Liver (tissue), 9 donors: ENCODE data around the gene ERGIC3. TPM values are rescaled to one million over a fixed set of nuclear protein-coding genes. Genes with fewer than 3 reads are reported as not detected.

Experiments
- DNase-seq: peaks from one replicate; pipeline ENCODE4 v3.0.0-alpha.2; 2017; ENCODE audit warnings: low spot score
- H3K27ac ChIP-seq, 2 donors: one replicate each; pipeline ENCODE4 v1.7.0; 2013; ENCODE audit warnings: inconsistent platforms in 2 of 2, low read length in 2 of 2, control low read depth in 1 of 2, low read depth in 1 of 2, mild to moderate bottlenecking in 1 of 2
- H3K27me3 ChIP-seq, 4 donors: one replicate each; pipeline versions ENCODE4 v1.6.1 to v1.7.0; 2013; ENCODE audit warnings: low read length in 3 of 4, inconsistent platforms in 1 of 4, mild to moderate bottlenecking in 1 of 4, moderate library complexity in 1 of 4; ENCODE audit not compliant: control insufficient read depth in 4 of 4, insufficient read depth in 4 of 4
- H3K36me3 ChIP-seq, 4 donors: one replicate each; pipeline versions ENCODE4 v1.6.1 to v1.7.0; 2013; ENCODE audit warnings: low read length in 3 of 4, mild to moderate bottlenecking in 3 of 4, low read depth in 1 of 4, moderate library complexity in 1 of 4; ENCODE audit not compliant: control insufficient read depth in 4 of 4, insufficient read depth in 3 of 4
- H3K4me1 ChIP-seq, 4 donors: one replicate each; pipeline versions ENCODE4 v1.6.1 to v1.7.0; 2013; ENCODE audit warnings: low read length in 3 of 4, mild to moderate bottlenecking in 3 of 4, moderate library complexity in 1 of 4; ENCODE audit not compliant: control insufficient read depth in 4 of 4, insufficient read depth in 4 of 4
- H3K4me3 ChIP-seq, 3 donors: one replicate each; pipeline versions ENCODE4 v1.6.1 to v1.7.0; 2013; ENCODE audit warnings: low read length in 3 of 3, control low read depth in 1 of 3, low read depth in 1 of 3, mild to moderate bottlenecking in 1 of 3
- H3K9ac ChIP-seq, 2 donors: one replicate each; pipeline ENCODE4 v1.7.0; 2013; ENCODE audit warnings: low read length in 2 of 2, mild to moderate bottlenecking in 2 of 2, moderate library complexity in 2 of 2, control low read depth in 1 of 2, low read depth in 1 of 2
- H3K9me3 ChIP-seq, 4 donors: one replicate each; pipeline versions ENCODE4 v1.6.1 to v1.7.0; 2013; ENCODE audit warnings: low read length in 3 of 4; ENCODE audit not compliant: control insufficient read depth in 4 of 4
- EGR1 ChIP-seq, 2 donors: IDR thresholded peaks; 2 replicates each; pipeline ENCODE4 v1.6.1; 2016 to 2018; ENCODE audit warnings: antibody characterized with exemption in 2 of 2, low read depth in 2 of 2
- FOXA1 ChIP-seq: IDR thresholded peaks from 2 replicates; pipeline ENCODE4 v1.6.1; 2016; ENCODE audit warnings: antibody characterized with exemption
- FOXA2 ChIP-seq: IDR thresholded peaks from 2 replicates; pipeline ENCODE4 v1.6.1; 2016; ENCODE audit warnings: antibody characterized with exemption
- GABPA ChIP-seq, 2 donors: IDR thresholded peaks in 1 of 2; conservative IDR thresholded peaks in 1 of 2; 2 replicates each; pipeline ENCODE4 v1.6.1; 2016; ENCODE audit warnings: antibody characterized with exemption in 2 of 2, mild to moderate bottlenecking in 1 of 2, moderate library complexity in 1 of 2
- HNF4A ChIP-seq, 2 donors: conservative IDR thresholded peaks; 2 replicates each; pipeline ENCODE4 v1.6.1; 2016; ENCODE audit warnings: antibody characterized with exemption in 2 of 2, mild to moderate bottlenecking in 2 of 2
- HNF4G ChIP-seq: IDR thresholded peaks from 2 replicates; pipeline ENCODE4 v1.6.1; 2016; ENCODE audit warnings: antibody characterized with exemption
- JUND ChIP-seq, 2 donors: IDR thresholded peaks; 2 replicates each; pipeline ENCODE4 v1.6.1; 2016; ENCODE audit warnings: antibody characterized with exemption in 2 of 2
- NR2F2 ChIP-seq: IDR thresholded peaks from 2 replicates; pipeline ENCODE4 v1.6.1; 2016; ENCODE audit warnings: antibody characterized with exemption
- RAD21 ChIP-seq, 2 donors: IDR thresholded peaks; 2 replicates each; pipeline ENCODE4 v1.6.1; 2016; ENCODE audit warnings: antibody characterized with exemption in 2 of 2, mild to moderate bottlenecking in 2 of 2
- RXRA ChIP-seq, 2 donors: IDR thresholded peaks; 2 replicates each; pipeline ENCODE4 v1.6.1; 2017 to 2018; ENCODE audit warnings: antibody characterized with exemption in 2 of 2, mild to moderate bottlenecking in 1 of 2
- SP1 ChIP-seq: IDR thresholded peaks from 2 replicates; pipeline ENCODE4 v1.6.1; 2018; ENCODE audit warnings: antibody characterized with exemption, mild to moderate bottlenecking
- TAF1 ChIP-seq: conservative IDR thresholded peaks from 2 replicates; pipeline ENCODE4 v1.6.1; 2016; ENCODE audit warnings: antibody characterized with exemption, mild to moderate bottlenecking
- YY1 ChIP-seq: IDR thresholded peaks from 2 replicates; pipeline ENCODE4 v1.6.1; 2016; ENCODE audit warnings: antibody characterized with exemption, mild to moderate bottlenecking
- WGBS: extraction: QIAGEN DNeasy Blood & Tissue Kit; methylation state at CpG from one replicate; pipeline ENCODE4 v1.1.7; 2013; 5-methylcytosine and 5-hydroxymethylcytosine counted together
- polyA plus RNA-seq, 2 donors: library from polyadenylated mRNA; stranded (reverse) in 1 of 2; unstranded in 1 of 2; fragments of 200-250 nt in 1 of 2; fragments of >200 nt in 1 of 2; fragmentation: Nextera tagmentation in 1 of 2; extraction: Ambion mirVana in 1 of 2; gene quantifications; one replicate each; pipeline versions ENCODE4 v1.2.1 to v1.2.3, GENCODE V29; 2013 to 2015
- total RNA-seq, 2 donors: library from RNA; depleted of rRNA; stranded (reverse); fragments of >200 nt; gene quantifications; one replicate each; pipeline ENCODE4 v1.2.3, GENCODE V29; 2014
- TF ChIP-seq, protein P1 (sequence below): fragments of 150-350 bp; IDR thresholded peaks from 2 replicates; pipeline ENCODE4 v1.5.1; 2017; ENCODE audit warnings: improper control_type of control experiment, low read depth, low read length; ENCODE audit not compliant: missing input control
- TF ChIP-seq, protein P2 (sequence below): IDR thresholded peaks from 2 replicates; pipeline ENCODE4 v1.6.1; 2016; ENCODE audit warnings: antibody characterized with exemption
- TF ChIP-seq, protein P3 (sequence below): IDR thresholded peaks from 2 replicates; pipeline ENCODE4 v1.6.1; 2016; ENCODE audit warnings: antibody characterized with exemption, mild to moderate bottlenecking
- TF ChIP-seq, protein P4 (sequence below): IDR thresholded peaks from 2 replicates; pipeline ENCODE4 v1.6.1; 2016; ENCODE audit warnings: antibody characterized with exemption
- TF ChIP-seq, protein P5 (sequence below): IDR thresholded peaks from 2 replicates; pipeline ENCODE4 v1.6.1; 2016; ENCODE audit warnings: antibody characterized with exemption
- donor health status: healthy.
- donor health status: healthy.
- donor health status: healthy.
- donor health status: healthy.
- donor health status: healthy.

Gene ERGIC3
- total and polyA plus RNA-seq, 4 donors, result 110 to 167 (median 120) TPM

DNA sequence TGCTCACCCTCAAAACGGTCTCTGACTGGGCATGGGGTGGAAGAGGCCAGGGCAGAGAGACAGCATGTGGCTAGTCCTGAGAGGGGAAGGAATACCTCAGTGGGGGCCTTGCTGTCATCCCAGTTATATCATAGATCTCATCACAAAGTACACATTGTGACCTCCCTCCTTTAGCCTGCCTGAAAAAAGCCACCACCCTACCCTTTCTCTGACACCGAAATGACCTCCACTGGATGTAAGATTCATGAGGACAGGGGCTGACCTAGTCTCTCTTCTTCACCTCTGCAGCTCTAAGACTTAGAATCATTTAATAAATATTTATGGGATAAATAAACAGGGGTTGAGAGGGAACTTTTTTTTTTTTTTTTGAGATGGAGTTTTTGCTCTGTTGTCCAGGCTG, 12.3 kb upstream of the ERGIC3 start, which contains the start of gene C20orf173:
Gene C20orf173, minus strand, starts transcription at position 101 of the 400 bp plus-strand sequence. CDS start 279 bp downstream, outside the sequence.
- no peaks in the 10 kb centered on the region for H3K4me1 ChIP-seq
- no peaks in the 10 kb centered on the region for H3K27me3 ChIP-seq
- WGBS, result 91% methylated on average over 2 of the region's 2 CpGs
- no peaks in the 10 kb centered on the region for H3K9me3 ChIP-seq
- H3K9ac ChIP-seq, result no peak within 1 kb of the TSS
- no peaks in the 10 kb centered on the region for H3K36me3 ChIP-seq
- DNase-seq, result no peak
- no peak within 1 kb of the TSS for H3K4me3 ChIP-seq
- H3K27ac ChIP-seq, result no peak within 1 kb of the TSS
- no peak for TF ChIP-seq RXRA (IDR thresholded peaks at IDR 0.05)
- TF ChIP-seq YY1, result no peak
- no peak for TF ChIP-seq RAD21 (IDR thresholded peaks at IDR 0.05)
- TF ChIP-seq, protein P1, sequence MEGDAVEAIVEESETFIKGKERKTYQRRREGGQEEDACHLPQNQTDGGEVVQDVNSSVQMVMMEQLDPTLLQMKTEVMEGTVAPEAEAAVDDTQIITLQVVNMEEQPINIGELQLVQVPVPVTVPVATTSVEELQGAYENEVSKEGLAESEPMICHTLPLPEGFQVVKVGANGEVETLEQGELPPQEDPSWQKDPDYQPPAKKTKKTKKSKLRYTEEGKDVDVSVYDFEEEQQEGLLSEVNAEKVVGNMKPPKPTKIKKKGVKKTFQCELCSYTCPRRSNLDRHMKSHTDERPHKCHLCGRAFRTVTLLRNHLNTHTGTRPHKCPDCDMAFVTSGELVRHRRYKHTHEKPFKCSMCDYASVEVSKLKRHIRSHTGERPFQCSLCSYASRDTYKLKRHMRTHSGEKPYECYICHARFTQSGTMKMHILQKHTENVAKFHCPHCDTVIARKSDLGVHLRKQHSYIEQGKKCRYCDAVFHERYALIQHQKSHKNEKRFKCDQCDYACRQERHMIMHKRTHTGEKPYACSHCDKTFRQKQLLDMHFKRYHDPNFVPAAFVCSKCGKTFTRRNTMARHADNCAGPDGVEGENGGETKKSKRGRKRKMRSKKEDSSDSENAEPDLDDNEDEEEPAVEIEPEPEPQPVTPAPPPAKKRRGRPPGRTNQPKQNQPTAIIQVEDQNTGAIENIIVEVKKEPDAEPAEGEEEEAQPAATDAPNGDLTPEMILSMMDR, result no peak
- no peak for TF ChIP-seq FOXA1
- TF ChIP-seq, protein P2, sequence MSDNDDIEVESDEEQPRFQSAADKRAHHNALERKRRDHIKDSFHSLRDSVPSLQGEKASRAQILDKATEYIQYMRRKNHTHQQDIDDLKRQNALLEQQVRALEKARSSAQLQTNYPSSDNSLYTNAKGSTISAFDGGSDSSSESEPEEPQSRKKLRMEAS, result no peak
- TF ChIP-seq, protein P3, sequence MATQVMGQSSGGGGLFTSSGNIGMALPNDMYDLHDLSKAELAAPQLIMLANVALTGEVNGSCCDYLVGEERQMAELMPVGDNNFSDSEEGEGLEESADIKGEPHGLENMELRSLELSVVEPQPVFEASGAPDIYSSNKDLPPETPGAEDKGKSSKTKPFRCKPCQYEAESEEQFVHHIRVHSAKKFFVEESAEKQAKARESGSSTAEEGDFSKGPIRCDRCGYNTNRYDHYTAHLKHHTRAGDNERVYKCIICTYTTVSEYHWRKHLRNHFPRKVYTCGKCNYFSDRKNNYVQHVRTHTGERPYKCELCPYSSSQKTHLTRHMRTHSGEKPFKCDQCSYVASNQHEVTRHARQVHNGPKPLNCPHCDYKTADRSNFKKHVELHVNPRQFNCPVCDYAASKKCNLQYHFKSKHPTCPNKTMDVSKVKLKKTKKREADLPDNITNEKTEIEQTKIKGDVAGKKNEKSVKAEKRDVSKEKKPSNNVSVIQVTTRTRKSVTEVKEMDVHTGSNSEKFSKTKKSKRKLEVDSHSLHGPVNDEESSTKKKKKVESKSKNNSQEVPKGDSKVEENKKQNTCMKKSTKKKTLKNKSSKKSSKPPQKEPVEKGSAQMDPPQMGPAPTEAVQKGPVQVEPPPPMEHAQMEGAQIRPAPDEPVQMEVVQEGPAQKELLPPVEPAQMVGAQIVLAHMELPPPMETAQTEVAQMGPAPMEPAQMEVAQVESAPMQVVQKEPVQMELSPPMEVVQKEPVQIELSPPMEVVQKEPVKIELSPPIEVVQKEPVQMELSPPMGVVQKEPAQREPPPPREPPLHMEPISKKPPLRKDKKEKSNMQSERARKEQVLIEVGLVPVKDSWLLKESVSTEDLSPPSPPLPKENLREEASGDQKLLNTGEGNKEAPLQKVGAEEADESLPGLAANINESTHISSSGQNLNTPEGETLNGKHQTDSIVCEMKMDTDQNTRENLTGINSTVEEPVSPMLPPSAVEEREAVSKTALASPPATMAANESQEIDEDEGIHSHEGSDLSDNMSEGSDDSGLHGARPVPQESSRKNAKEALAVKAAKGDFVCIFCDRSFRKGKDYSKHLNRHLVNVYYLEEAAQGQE, result no peak
- no peak for TF ChIP-seq SP1
- TF ChIP-seq GABPA (IDR thresholded peaks at IDR 0.05 in 1 of 2, conservative IDR thresholded peaks at IDR 0.05 in 1 of 2), result no peak
- TF ChIP-seq HNF4G, result no peak
- no peak for TF ChIP-seq JUND (IDR thresholded peaks at IDR 0.05)
- TF ChIP-seq, protein P4, sequence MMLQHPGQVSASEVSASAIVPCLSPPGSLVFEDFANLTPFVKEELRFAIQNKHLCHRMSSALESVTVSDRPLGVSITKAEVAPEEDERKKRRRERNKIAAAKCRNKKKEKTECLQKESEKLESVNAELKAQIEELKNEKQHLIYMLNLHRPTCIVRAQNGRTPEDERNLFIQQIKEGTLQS, result no peak
- TF ChIP-seq HNF4A (conservative IDR thresholded peaks at IDR 0.05), result no peak
- TF ChIP-seq, protein P5, sequence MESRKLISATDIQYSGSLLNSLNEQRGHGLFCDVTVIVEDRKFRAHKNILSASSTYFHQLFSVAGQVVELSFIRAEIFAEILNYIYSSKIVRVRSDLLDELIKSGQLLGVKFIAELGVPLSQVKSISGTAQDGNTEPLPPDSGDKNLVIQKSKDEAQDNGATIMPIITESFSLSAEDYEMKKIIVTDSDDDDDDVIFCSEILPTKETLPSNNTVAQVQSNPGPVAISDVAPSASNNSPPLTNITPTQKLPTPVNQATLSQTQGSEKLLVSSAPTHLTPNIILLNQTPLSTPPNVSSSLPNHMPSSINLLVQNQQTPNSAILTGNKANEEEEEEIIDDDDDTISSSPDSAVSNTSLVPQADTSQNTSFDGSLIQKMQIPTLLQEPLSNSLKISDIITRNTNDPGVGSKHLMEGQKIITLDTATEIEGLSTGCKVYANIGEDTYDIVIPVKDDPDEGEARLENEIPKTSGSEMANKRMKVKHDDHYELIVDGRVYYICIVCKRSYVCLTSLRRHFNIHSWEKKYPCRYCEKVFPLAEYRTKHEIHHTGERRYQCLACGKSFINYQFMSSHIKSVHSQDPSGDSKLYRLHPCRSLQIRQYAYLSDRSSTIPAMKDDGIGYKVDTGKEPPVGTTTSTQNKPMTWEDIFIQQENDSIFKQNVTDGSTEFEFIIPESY, result no peak
- TF ChIP-seq FOXA2, result no peak
- no peak for TF ChIP-seq NR2F2
- no peak for TF ChIP-seq EGR1 (IDR thresholded peaks at IDR 0.05; ENCODE audit: low read depth in 2 of 2)
- TF ChIP-seq TAF1, result no peak
